ENCODE results near the gene PDE1A.

The PDE1A gene

GRCh38 chr2:182381225-182381624 lies 45.6 kb downstream of the PDE1A start:
- Histone ChIP-seq H3K4me3 (ENCODE audit: low read length, poor library complexity, severe bottlenecking) (no peak overlapping the region), H3K9ac (ENCODE audit: low read depth, low read length, poor library complexity, severe bottlenecking) (no peak overlapping the region), H3K27me3 (ENCODE audit: insufficient read depth, low read length, poor library complexity, severe bottlenecking) (no peaks in the 10 kb centered on the region), H4K20me1 (ENCODE audit: insufficient read depth, low read length, poor library complexity, severe bottlenecking) (no peaks in the 10 kb centered on the region), H3K4me2 (ENCODE audit: low read depth, low read length, poor library complexity, severe bottlenecking) (no peak overlapping the region), H3F3A (ENCODE audit: low read depth) (no peaks in the 10 kb centered on the region), H3K4me1 (ENCODE audit: insufficient read depth, low read length, poor library complexity, severe bottlenecking) (no peaks in the 10 kb centered on the region), H3K9me3 (ENCODE audit: insufficient read depth, low read depth, low read length) (no peaks in the 10 kb centered on the region), H2AFZ (ENCODE audit: low read length) (no peak overlapping the region), H3K36me3 (ENCODE audit: insufficient read depth, low read length) (no peaks in the 10 kb centered on the region), H3K9me2 (replicated peaks; ENCODE audit: low read depth, low read length) (no peaks in the 10 kb centered on the region), H3K79me2 (ENCODE audit: insufficient read depth, low read length) (no peaks in the 10 kb centered on the region)
- no peak for TF ChIP-seq EZH2phosphoT487 (IDR thresholded peaks at IDR 0.05; ENCODE audit: borderline replicate concordance)
- TF ChIP-seq CTCF (conservative IDR thresholded peaks at IDR 0.05; ENCODE audit: low read length): no peak

GRCh38 chr2:182379241-182379640 lies 47.6 kb downstream of the PDE1A start:
- no peak for TF ChIP-seq EZH2phosphoT487 (IDR thresholded peaks at IDR 0.05; ENCODE audit: borderline replicate concordance)
- TF ChIP-seq CTCF (conservative IDR thresholded peaks at IDR 0.05; ENCODE audit: low read length): no peak
- Histone ChIP-seq H3K9ac (ENCODE audit: low read depth, low read length, poor library complexity, severe bottlenecking) (no peak overlapping the region), H3K9me3 (ENCODE audit: insufficient read depth, low read depth, low read length) (peaks cover 4% of the 10 kb centered on the region; the same call in 1 of the 2 replicates), H3K27me3 (ENCODE audit: insufficient read depth, low read length, poor library complexity, severe bottlenecking) (no peaks in the 10 kb centered on the region), H3K79me2 (ENCODE audit: insufficient read depth, low read length) (no peaks in the 10 kb centered on the region), H3F3A (ENCODE audit: low read depth) (no peaks in the 10 kb centered on the region), H3K4me1 (ENCODE audit: insufficient read depth, low read length, poor library complexity, severe bottlenecking) (no peaks in the 10 kb centered on the region), H3K4me2 (ENCODE audit: low read depth, low read length, poor library complexity, severe bottlenecking) (no peak overlapping the region), H3K36me3 (ENCODE audit: insufficient read depth, low read length) (no peaks in the 10 kb centered on the region), H3K9me2 (replicated peaks; ENCODE audit: low read depth, low read length) (no peaks in the 10 kb centered on the region), H2AFZ (ENCODE audit: low read length) (no peak overlapping the region), H3K4me3 (ENCODE audit: low read length, poor library complexity, severe bottlenecking) (no peak overlapping the region), H4K20me1 (ENCODE audit: insufficient read depth, low read length, poor library complexity, severe bottlenecking) (no peaks in the 10 kb centered on the region)

- no peak overlapping the region for H3K9ac ChIP-seq (ENCODE audit: low read depth, low read length, poor library complexity, severe bottlenecking)
- no peak overlapping the region for H3K4me3 ChIP-seq (ENCODE audit: low read length, poor library complexity, severe bottlenecking)
- peaks cover 4% of the 10 kb centered on the region; the same call in 1 of the 2 replicates for H3K9me3 ChIP-seq (ENCODE audit: insufficient read depth, low read depth, low read length)
- no peaks in the 10 kb centered on the region for H3K79me2 ChIP-seq (ENCODE audit: insufficient read depth, low read length)
- H2AFZ ChIP-seq (ENCODE audit: low read length): no peak overlapping the region
- no peaks in the 10 kb centered on the region for H3F3A ChIP-seq (ENCODE audit: low read depth)
- no peaks in the 10 kb centered on the region for H4K20me1 ChIP-seq (ENCODE audit: insufficient read depth, low read length, poor library complexity, severe bottlenecking)
- H3K27me3 ChIP-seq (ENCODE audit: insufficient read depth, low read length, poor library complexity, severe bottlenecking): no peaks in the 10 kb centered on the region
- H3K4me1 ChIP-seq (ENCODE audit: insufficient read depth, low read length, poor library complexity, severe bottlenecking): no peaks in the 10 kb centered on the region
- H3K9me2 ChIP-seq (replicated peaks; ENCODE audit: low read depth, low read length): no peaks in the 10 kb centered on the region
- H3K36me3 ChIP-seq (ENCODE audit: insufficient read depth, low read length): no peaks in the 10 kb centered on the region
- no peak overlapping the region for H3K4me2 ChIP-seq (ENCODE audit: low read depth, low read length, poor library complexity, severe bottlenecking)
- TF ChIP-seq EZH2phosphoT487 (IDR thresholded peaks at IDR 0.05; ENCODE audit: borderline replicate concordance) (no peak), CTCF (conservative IDR thresholded peaks at IDR 0.05; ENCODE audit: low read length) (no peak)
Measured at GRCh38 chr2:182378759-182379158, 48.1 kb downstream of the PDE1A start.

All from Loucy (cell line).